Neural cell (in vitro differentiated cells): ENCODE results near the gene HLCS. TPM values are rescaled to one million over a fixed set of nuclear protein-coding genes. Genes with fewer than 3 reads are reported as not detected.

Source experiments
- H2AFZ ChIP-seq: fragments of 200-600, 300-800 bp; sonication (generic), shearing (Covaris generic); 2 replicates; pipeline ENCODE4 v1.6.0; 2014; ENCODE audit warnings: low read depth, mild to moderate bottlenecking, antibody characterized with exemption, low read length, moderate library complexity
- H3F3A ChIP-seq: fragments of 200-600 bp; shearing (Covaris generic); 2 replicates; pipeline ENCODE4 v1.6.1; 2016; ENCODE audit warnings: mild to moderate bottlenecking, moderate library complexity, mixed read lengths, antibody characterized with exemption, low read length; ENCODE audit not compliant: insufficient read depth, poor library complexity, severe bottlenecking
- H3K27ac ChIP-seq: fragments of 200-600, 300-800 bp; sonication (generic), shearing (Covaris generic); 2 replicates; pipeline ENCODE4 v1.5.1; 2014; ENCODE audit warnings: mild to moderate bottlenecking, low read length, moderate library complexity
- H3K27me3 ChIP-seq: fragments of 300-800, 200-600 bp; sonication (generic), shearing (Covaris generic); 2 replicates; pipeline ENCODE4 v1.6.0; 2014; ENCODE audit warnings: mild to moderate bottlenecking, low read depth, low read length, moderate library complexity; ENCODE audit not compliant: insufficient read depth
- H3K36me3 ChIP-seq: fragments of 300-800, 200-600 bp; sonication (generic), shearing (Covaris generic); 2 replicates; pipeline ENCODE4 v1.5.1; 2014; ENCODE audit warnings: mild to moderate bottlenecking, antibody characterized with exemption, low read length, moderate library complexity; ENCODE audit not compliant: insufficient read depth
- H3K4me2 ChIP-seq: fragments of 300-800, 200-600 bp; sonication (generic), shearing (Covaris generic); 2 replicates; pipeline ENCODE4 v1.6.0; 2014; ENCODE audit warnings: mild to moderate bottlenecking, low read length
- H3K4me3 ChIP-seq: fragments of 300-800, 200-600 bp; sonication (generic), shearing (Covaris generic); 2 replicates; pipeline ENCODE4 v1.5.1; 2014; ENCODE audit warnings: mild to moderate bottlenecking, low read length, moderate library complexity
- H3K79me2 ChIP-seq: fragments of 200-600 bp; shearing (Covaris generic); replicated peaks from 2 replicates; pipeline ENCODE4 v1.6.0; 2014; ENCODE audit warnings: mild to moderate bottlenecking, low read length, moderate library complexity; ENCODE audit not compliant: insufficient read depth
- H3K9ac ChIP-seq: fragments of 300-800, 200-600 bp; sonication (generic), shearing (Covaris generic); 2 replicates; pipeline ENCODE4 v1.6.1; 2016; ENCODE audit warnings: mild to moderate bottlenecking, low read length, mixed read lengths
- H3K9me2 ChIP-seq: fragments of 200-600 bp; shearing (Covaris generic); 2 replicates; pipeline ENCODE4 v1.6.1; 2016; ENCODE audit warnings: mild to moderate bottlenecking, low read length, mixed read lengths; ENCODE audit not compliant: insufficient read depth
- H3K9me3 ChIP-seq: fragments of 200-600, 300-800 bp; sonication (generic), shearing (Covaris generic); 2 replicates; pipeline ENCODE4 v1.6.1; 2016; ENCODE audit warnings: mild to moderate bottlenecking, mixed run types, low read length, moderate library complexity, mixed read lengths
- H4K20me1 ChIP-seq: fragments of 200-600 bp; shearing (Covaris generic); 2 replicates; pipeline ENCODE4 v1.6.1; 2016; ENCODE audit warnings: mild to moderate bottlenecking, mixed run types; ENCODE audit not compliant: insufficient read depth
- EP300 ChIP-seq: fragments of 450-650 bp; conservative IDR thresholded peaks from 2 replicates; pipeline ENCODE4 v1.6.1; 2014; ENCODE audit warnings: antibody characterized with exemption, mild to moderate bottlenecking, moderate library complexity; ENCODE audit not compliant: poor library complexity, severe bottlenecking
- EZH2 ChIP-seq: fragments of 200-600, 300-800 bp; shearing (Covaris generic), sonication (generic); IDR thresholded peaks from 2 replicates; pipeline ENCODE4 v1.6.1; 2014; ENCODE audit warnings: antibody characterized with exemption, low read length, borderline replicate concordance, mild to moderate bottlenecking; ENCODE audit not compliant: insufficient read depth, poor library complexity, severe bottlenecking
- MXI1 ChIP-seq: fragments of 450-650 bp; conservative IDR thresholded peaks from 2 replicates; pipeline ENCODE4 v1.6.1; 2014; ENCODE audit warnings: antibody characterized with exemption, mild to moderate bottlenecking; ENCODE audit not compliant: poor library complexity, severe bottlenecking
- POLR2AphosphoS5 ChIP-seq: IDR thresholded peaks from 2 replicates; pipeline ENCODE4 v1.6.1; 2012
- RAD21 ChIP-seq: fragments of 450-650 bp; conservative IDR thresholded peaks from 2 replicates; pipeline ENCODE4 v1.6.1; 2014; ENCODE audit warnings: antibody characterized with exemption, mild to moderate bottlenecking, moderate library complexity
- SMC3 ChIP-seq: fragments of 450-650 bp; conservative IDR thresholded peaks from 2 replicates; pipeline ENCODE4 v1.6.1; 2014; ENCODE audit warnings: antibody characterized with exemption, mild to moderate bottlenecking, moderate library complexity; ENCODE audit not compliant: poor library complexity
- TAF1 ChIP-seq: IDR thresholded peaks from 2 replicates; pipeline ENCODE4 v1.6.1; 2012; ENCODE audit warnings: low read depth
- polyA plus RNA-seq: library from polyadenylated mRNA; depleted of rRNA; stranded (reverse); fragments of >200 nt; gene quantifications from 2 replicates; pipeline ENCODE4 v1.2.3, GENCODE V29; 2014
- TF ChIP-seq, protein P1 (sequence below): fragments of 450-650 bp; IDR thresholded peaks from 2 replicates; pipeline ENCODE4 v1.5.1; 2014; ENCODE audit warnings: antibody characterized with exemption, mild to moderate bottlenecking, moderate library complexity; ENCODE audit not compliant: poor library complexity, severe bottlenecking
- TF ChIP-seq, protein P2 (sequence below): IDR thresholded peaks from 2 replicates; pipeline ENCODE4 v1.6.1; 2012; ENCODE audit warnings: borderline replicate concordance

Gene HLCS
- polyA plus RNA-seq, 1 donor from 2014 or later: 12.1 TPM

- Histone ChIP-seq H3K79me2 (no peaks in the 10 kb centered on the region), H4K20me1 (no peaks in the 10 kb centered on the region), H3K9me3 (no peaks in the 10 kb centered on the region), H3K27ac (no peak overlapping the region), H3K9ac (no peak overlapping the region), H3K27me3 (peaks cover 100% of the 10 kb centered on the region), H3K9me2 (no peaks in the 10 kb centered on the region), H3K4me2 (no peak overlapping the region), H3F3A (no peaks in the 10 kb centered on the region), H2AFZ (no peak overlapping the region), H3K4me3 (no peak overlapping the region), H3K36me3 (no peaks in the 10 kb centered on the region)
- TF ChIP-seq EZH2: no peak
- TF ChIP-seq, protein P1, sequence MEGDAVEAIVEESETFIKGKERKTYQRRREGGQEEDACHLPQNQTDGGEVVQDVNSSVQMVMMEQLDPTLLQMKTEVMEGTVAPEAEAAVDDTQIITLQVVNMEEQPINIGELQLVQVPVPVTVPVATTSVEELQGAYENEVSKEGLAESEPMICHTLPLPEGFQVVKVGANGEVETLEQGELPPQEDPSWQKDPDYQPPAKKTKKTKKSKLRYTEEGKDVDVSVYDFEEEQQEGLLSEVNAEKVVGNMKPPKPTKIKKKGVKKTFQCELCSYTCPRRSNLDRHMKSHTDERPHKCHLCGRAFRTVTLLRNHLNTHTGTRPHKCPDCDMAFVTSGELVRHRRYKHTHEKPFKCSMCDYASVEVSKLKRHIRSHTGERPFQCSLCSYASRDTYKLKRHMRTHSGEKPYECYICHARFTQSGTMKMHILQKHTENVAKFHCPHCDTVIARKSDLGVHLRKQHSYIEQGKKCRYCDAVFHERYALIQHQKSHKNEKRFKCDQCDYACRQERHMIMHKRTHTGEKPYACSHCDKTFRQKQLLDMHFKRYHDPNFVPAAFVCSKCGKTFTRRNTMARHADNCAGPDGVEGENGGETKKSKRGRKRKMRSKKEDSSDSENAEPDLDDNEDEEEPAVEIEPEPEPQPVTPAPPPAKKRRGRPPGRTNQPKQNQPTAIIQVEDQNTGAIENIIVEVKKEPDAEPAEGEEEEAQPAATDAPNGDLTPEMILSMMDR: peak; percentile 8
These were observed 260.6 kb downstream of the HLCS start for GRCh38 chr21:36705679-36706481.

- TF ChIP-seq, protein P2, sequence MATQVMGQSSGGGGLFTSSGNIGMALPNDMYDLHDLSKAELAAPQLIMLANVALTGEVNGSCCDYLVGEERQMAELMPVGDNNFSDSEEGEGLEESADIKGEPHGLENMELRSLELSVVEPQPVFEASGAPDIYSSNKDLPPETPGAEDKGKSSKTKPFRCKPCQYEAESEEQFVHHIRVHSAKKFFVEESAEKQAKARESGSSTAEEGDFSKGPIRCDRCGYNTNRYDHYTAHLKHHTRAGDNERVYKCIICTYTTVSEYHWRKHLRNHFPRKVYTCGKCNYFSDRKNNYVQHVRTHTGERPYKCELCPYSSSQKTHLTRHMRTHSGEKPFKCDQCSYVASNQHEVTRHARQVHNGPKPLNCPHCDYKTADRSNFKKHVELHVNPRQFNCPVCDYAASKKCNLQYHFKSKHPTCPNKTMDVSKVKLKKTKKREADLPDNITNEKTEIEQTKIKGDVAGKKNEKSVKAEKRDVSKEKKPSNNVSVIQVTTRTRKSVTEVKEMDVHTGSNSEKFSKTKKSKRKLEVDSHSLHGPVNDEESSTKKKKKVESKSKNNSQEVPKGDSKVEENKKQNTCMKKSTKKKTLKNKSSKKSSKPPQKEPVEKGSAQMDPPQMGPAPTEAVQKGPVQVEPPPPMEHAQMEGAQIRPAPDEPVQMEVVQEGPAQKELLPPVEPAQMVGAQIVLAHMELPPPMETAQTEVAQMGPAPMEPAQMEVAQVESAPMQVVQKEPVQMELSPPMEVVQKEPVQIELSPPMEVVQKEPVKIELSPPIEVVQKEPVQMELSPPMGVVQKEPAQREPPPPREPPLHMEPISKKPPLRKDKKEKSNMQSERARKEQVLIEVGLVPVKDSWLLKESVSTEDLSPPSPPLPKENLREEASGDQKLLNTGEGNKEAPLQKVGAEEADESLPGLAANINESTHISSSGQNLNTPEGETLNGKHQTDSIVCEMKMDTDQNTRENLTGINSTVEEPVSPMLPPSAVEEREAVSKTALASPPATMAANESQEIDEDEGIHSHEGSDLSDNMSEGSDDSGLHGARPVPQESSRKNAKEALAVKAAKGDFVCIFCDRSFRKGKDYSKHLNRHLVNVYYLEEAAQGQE: no peak
- TF ChIP-seq MXI1: no peak
- no peak for TF ChIP-seq EP300
- TF ChIP-seq, protein P1: no peak
- TF ChIP-seq SMC3: no peak
- no peak for TF ChIP-seq POLR2AphosphoS5
- no peak for TF ChIP-seq TAF1
- no peak for TF ChIP-seq RAD21
- H2AFZ ChIP-seq: no peak overlapping the region
- H4K20me1 ChIP-seq: no peaks in the 10 kb centered on the region
- H3K9me3 ChIP-seq: no peaks in the 10 kb centered on the region
- H3F3A ChIP-seq: no peaks in the 10 kb centered on the region
- H3K4me3 ChIP-seq: no peak overlapping the region
- no peak overlapping the region for H3K9ac ChIP-seq
- no peak overlapping the region for H3K27ac ChIP-seq
- H3K36me3 ChIP-seq: no peaks in the 10 kb centered on the region
- peaks cover 100% of the 10 kb centered on the region for H3K27me3 ChIP-seq
- no peaks in the 10 kb centered on the region for H3K79me2 ChIP-seq
- H3K9me2 ChIP-seq: no peaks in the 10 kb centered on the region
- no peak overlapping the region for H3K4me2 ChIP-seq
These were observed 261.4 kb downstream of the HLCS start for GRCh38 chr21:36704958-36705678.
